H1 (cell line): ENCODE measurements around the gene RPUSD1.

Experiments used
- EP300 ChIP-seq, 2 experiments: IDR thresholded peaks; 1 replicate in 1 of 2; 2 replicates in 1 of 2; pipeline ENCODE4 v1.6.1; 2011 to 2012; ENCODE audit warnings: low read depth in 2 of 2, low read length in 2 of 2, mild to moderate bottlenecking in 2 of 2, borderline replicate concordance in 1 of 2, inconsistent platforms in 1 of 2, moderate library complexity in 1 of 2
- JUND ChIP-seq: IDR thresholded peaks from 2 replicates; pipeline ENCODE4 v1.6.1; 2011; ENCODE audit warnings: mild to moderate bottlenecking, improper control_type of control experiment, low read length
- MAFK ChIP-seq: IDR thresholded peaks from 2 replicates; pipeline ENCODE4 v1.6.1; 2012; ENCODE audit warnings: low read depth, mild to moderate bottlenecking, improper control_type of control experiment, low read length
- TF ChIP-seq, protein P1 (sequence below), 3 experiments: IDR thresholded peaks; 1 replicate in 2 of 3; 2 replicates in 1 of 3; pipeline versions ENCODE4 v1.5.1 to v1.6.1; 2011; ENCODE audit warnings: low read length in 3 of 3, mild to moderate bottlenecking in 3 of 3, inconsistent platforms in 2 of 3, low read depth in 1 of 3, moderate library complexity in 1 of 3; ENCODE audit not compliant: insufficient read depth in 1 of 3; ENCODE audit errors: control extremely low read depth in 1 of 3

DNA sequence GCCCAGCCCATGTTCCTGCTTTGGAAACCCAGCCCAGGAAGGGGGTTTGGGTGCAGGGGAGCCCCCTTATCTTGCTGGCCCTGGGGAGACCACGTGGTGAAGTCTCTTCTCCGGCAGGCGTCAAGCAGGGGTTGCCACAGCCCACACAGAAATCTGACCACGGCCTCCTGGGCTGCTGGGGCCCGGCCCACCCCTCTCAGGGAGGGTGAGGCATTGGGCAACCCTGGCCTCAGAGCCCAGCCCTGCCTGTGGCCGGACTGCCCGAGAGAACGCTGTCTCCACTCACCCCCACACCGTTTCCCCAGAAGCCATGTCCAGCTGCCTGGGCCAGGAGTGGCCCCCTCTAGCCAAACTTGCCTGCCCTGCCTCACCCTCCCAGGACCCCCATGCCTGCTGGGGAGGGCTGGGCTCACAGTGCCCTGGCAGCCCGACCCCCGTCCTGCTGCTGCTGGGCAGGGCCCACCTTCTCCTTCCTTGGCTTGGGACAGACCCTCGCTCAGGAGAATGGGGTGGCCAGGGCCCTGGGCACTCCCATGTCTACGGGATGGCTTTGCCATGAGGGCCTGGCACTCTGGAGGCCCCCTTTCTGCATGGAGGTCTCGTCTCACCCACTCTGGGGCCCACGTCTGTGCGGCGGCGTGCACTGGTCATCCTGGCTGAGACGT, 6.7 kb downstream of the RPUSD1 start:
- TF ChIP-seq, protein P1, sequence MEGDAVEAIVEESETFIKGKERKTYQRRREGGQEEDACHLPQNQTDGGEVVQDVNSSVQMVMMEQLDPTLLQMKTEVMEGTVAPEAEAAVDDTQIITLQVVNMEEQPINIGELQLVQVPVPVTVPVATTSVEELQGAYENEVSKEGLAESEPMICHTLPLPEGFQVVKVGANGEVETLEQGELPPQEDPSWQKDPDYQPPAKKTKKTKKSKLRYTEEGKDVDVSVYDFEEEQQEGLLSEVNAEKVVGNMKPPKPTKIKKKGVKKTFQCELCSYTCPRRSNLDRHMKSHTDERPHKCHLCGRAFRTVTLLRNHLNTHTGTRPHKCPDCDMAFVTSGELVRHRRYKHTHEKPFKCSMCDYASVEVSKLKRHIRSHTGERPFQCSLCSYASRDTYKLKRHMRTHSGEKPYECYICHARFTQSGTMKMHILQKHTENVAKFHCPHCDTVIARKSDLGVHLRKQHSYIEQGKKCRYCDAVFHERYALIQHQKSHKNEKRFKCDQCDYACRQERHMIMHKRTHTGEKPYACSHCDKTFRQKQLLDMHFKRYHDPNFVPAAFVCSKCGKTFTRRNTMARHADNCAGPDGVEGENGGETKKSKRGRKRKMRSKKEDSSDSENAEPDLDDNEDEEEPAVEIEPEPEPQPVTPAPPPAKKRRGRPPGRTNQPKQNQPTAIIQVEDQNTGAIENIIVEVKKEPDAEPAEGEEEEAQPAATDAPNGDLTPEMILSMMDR (IDR thresholded peaks at IDR 0.05; ENCODE audit: control extremely low read depth in 1 of 3, insufficient read depth in 1 of 3, low read depth in 1 of 3, low read length in 3 of 3), result no peak
- TF ChIP-seq MAFK (no peak), JUND (no peak), EP300 (IDR thresholded peaks at IDR 0.05; ENCODE audit: borderline replicate concordance in 1 of 2, low read depth in 2 of 2, low read length in 2 of 2) (no peak)
